Sigmoid colon (tissue), 4 donors: ENCODE results near the gene PTER.

Source experiments
- CTCF ChIP-seq, 4 experiments: fragments of 450-650 bp in 3 of 4; fragments of 200-600 bp in 1 of 4; IDR thresholded peaks; one replicate each; pipeline ENCODE4 v1.5.1; 2016 to 2019; ENCODE audit warnings: antibody characterized with exemption in 4 of 4, mild to moderate bottlenecking in 3 of 4, moderate library complexity in 2 of 4
- EP300 ChIP-seq, 4 donors: sonication (generic); formaldehyde crosslinking; IDR thresholded peaks; one replicate each; pipeline ENCODE4 v1.6.1; 2017; ENCODE audit warnings: antibody characterized with exemption in 4 of 4
- POLR2A ChIP-seq, 2 donors: fragments of 450-650 bp; IDR thresholded peaks; one replicate each; pipeline ENCODE4 v1.6.1; 2016; ENCODE audit warnings: antibody characterized with exemption in 2 of 2, mild to moderate bottlenecking in 2 of 2, moderate library complexity in 2 of 2
- POLR2AphosphoS5 ChIP-seq, 4 donors: sonication (generic); formaldehyde crosslinking; IDR thresholded peaks; one replicate each; pipeline ENCODE4 v1.6.1; 2017; ENCODE audit warnings: antibody characterized with exemption in 4 of 4

- TF ChIP-seq POLR2AphosphoS5 (IDR thresholded peaks at IDR 0.05) (no peak), CTCF (IDR thresholded peaks at IDR 0.05) (no peak), POLR2A (IDR thresholded peaks at IDR 0.05) (no peak), EP300 (IDR thresholded peaks at IDR 0.05) (no peak)
Observed at GRCh38 chr10:16527452-16527851, 90.6 kb downstream of the PTER start.
